GM12878 (cell line): ENCODE results near the gene MYH7. TPM values are rescaled to one million over a fixed set of nuclear protein-coding genes. Genes with fewer than 3 reads are reported as not detected.

Source experiments
- ATAC-seq: fragments of 200-7000 bp; cut with Tn5 transposase; 3 replicates; pipeline ENCODE4 v1.9.1; 2020; ENCODE audit warnings: mild to moderate bottlenecking, moderate library complexity
- BruUV-seq: library from RNA; stranded (reverse); fragments of 400-500 nt; replicated peaks from 2 replicates; lab custom pipeline; 2021; lab: Mats Ljungman, UMichigan
- CTCF ChIA-PET: fragments of 300-600 bp; sonication (Branson Sonifier 250); formaldehyde crosslinking; extraction: SDS; loops from one replicate; lab custom pipeline; 2021; ENCODE audit warnings: inconsistent platforms; lab: Yijun Ruan, JAX
- POLR2A ChIA-PET: fragments of 350-600 bp; formaldehyde crosslinking; extraction: SDS; loops from one replicate; lab custom pipeline; 2021; ENCODE audit warnings: inconsistent platforms; lab: Charles Lee
- RAD21 ChIA-PET: fragments of 300-600 bp; sonication (Branson Sonifier 250); formaldehyde crosslinking; loops from one replicate; lab custom pipeline; 2023; ENCODE audit warnings: antibody characterized with exemption; ENCODE audit not compliant: unreplicated experiment; lab: Charles Lee
- SMC1A ChIA-PET: fragments of 300-600 bp; sonication (Branson Sonifier 250); formaldehyde crosslinking; loops from one replicate; lab custom pipeline; 2023; ENCODE audit not compliant: unreplicated experiment, uncharacterized antibody; lab: Charles Lee
- DNase-seq: peaks from one replicate; pipeline ENCODE4 v3.0.0-alpha.2; 2011; ENCODE audit warnings: low read depth, low spot score
- FAIRE-seq: peaks from 3 replicates; lab custom pipeline; 2011; peaks lifted over from hg19 to GRCh38; lab: Jason Lieb, UNC
- H2AFZ ChIP-seq: 2 replicates; pipeline ENCODE4 v1.6.0; 2011; ENCODE audit warnings: low read depth, low read length, control low read depth; ENCODE audit not compliant: control insufficient read depth
- H3K27ac ChIP-seq: 2 replicates; pipeline ENCODE4 v1.5.1; 2011; ENCODE audit warnings: control low read depth; ENCODE audit not compliant: control insufficient read depth, insufficient read depth
- H3K27me3 ChIP-seq, 2 experiments: replicated peaks in 1 of 2; 2 replicates each; pipeline versions ENCODE4 v1.6.0 to v1.6.1; 2011; ENCODE audit warnings: low read length in 1 of 2; ENCODE audit not compliant: control insufficient read depth in 2 of 2, insufficient read depth in 2 of 2
- H3K36me3 ChIP-seq, 2 experiments: 2 replicates each; pipeline ENCODE4 v1.5.1; 2011; ENCODE audit warnings: low read length in 1 of 2; ENCODE audit not compliant: control insufficient read depth in 2 of 2, insufficient read depth in 2 of 2
- H3K4me1 ChIP-seq: 2 replicates; pipeline ENCODE4 v1.6.1; 2011; ENCODE audit warnings: mild to moderate bottlenecking, low read length, moderate library complexity, mixed read lengths; ENCODE audit not compliant: control insufficient read depth, insufficient read depth
- H3K4me2 ChIP-seq: 2 replicates; pipeline ENCODE4 v1.6.0; 2011; ENCODE audit warnings: control low read depth; ENCODE audit not compliant: control insufficient read depth, insufficient read depth
- H3K4me3 ChIP-seq: fragments of 200-600 bp; sonication (generic); 2 replicates; pipeline ENCODE4 v1.5.1; 2016
- H3K79me2 ChIP-seq: 2 replicates; pipeline ENCODE4 v1.6.0; 2011; ENCODE audit warnings: low read length; ENCODE audit not compliant: control insufficient read depth, insufficient read depth
- H3K9ac ChIP-seq: 2 replicates; pipeline ENCODE4 v1.8.0; 2011; ENCODE audit warnings: low read length, control low read depth, mixed read lengths; ENCODE audit not compliant: control insufficient read depth, insufficient read depth
- H3K9me3 ChIP-seq: replicated peaks from 3 replicates; pipeline ENCODE4 v1.5.1; 2011; ENCODE audit warnings: mild to moderate bottlenecking, low read length; ENCODE audit not compliant: control insufficient read depth, insufficient read depth
- H4K20me1 ChIP-seq: 2 replicates; pipeline ENCODE4 v1.6.0; 2011; ENCODE audit not compliant: control insufficient read depth, insufficient read depth
- HDAC6 ChIP-seq: fragments of 200-600 bp; sonication (generic); IDR thresholded peaks from one replicate; pipeline ENCODE4 v1.8.0; 2017; ENCODE audit warnings: antibody characterized with exemption; ENCODE audit not compliant: unreplicated experiment
- MEF2A ChIP-seq: IDR thresholded peaks from 2 replicates; pipeline ENCODE4 v1.6.1; 2011; ENCODE audit warnings: low read depth, mild to moderate bottlenecking, low read length, moderate library complexity; ENCODE audit not compliant: insufficient read depth
- MTA2 ChIP-seq: fragments of 450-650 bp; IDR thresholded peaks from 2 replicates; pipeline ENCODE4 v1.6.1; 2016; ENCODE audit warnings: low read depth, mild to moderate bottlenecking, moderate library complexity
- NFIC ChIP-seq: IDR thresholded peaks from 2 replicates; pipeline ENCODE4 v1.6.1; 2012; ENCODE audit warnings: low read depth, mild to moderate bottlenecking, inconsistent platforms, low read length, moderate library complexity
- NFYB ChIP-seq: IDR thresholded peaks from 2 replicates; pipeline ENCODE4 v1.6.1; 2011; ENCODE audit warnings: low read depth, mild to moderate bottlenecking, low read length, improper control_type of control experiment, moderate library complexity; ENCODE audit not compliant: insufficient read depth
- SIX5 ChIP-seq: IDR thresholded peaks from 2 replicates; pipeline ENCODE4 v1.6.1; 2011; ENCODE audit warnings: mild to moderate bottlenecking, low read depth, low read length, moderate library complexity; ENCODE audit not compliant: severe bottlenecking
- ZNF207 ChIP-seq: fragments of 450-650 bp; IDR thresholded peaks from 2 replicates; pipeline ENCODE4 v1.6.1; 2014; ENCODE audit warnings: antibody characterized with exemption, mild to moderate bottlenecking, borderline replicate concordance
- ZNF24 ChIP-seq: fragments of 450-650 bp; IDR thresholded peaks from 2 replicates; pipeline ENCODE4 v1.6.1; 2017; ENCODE audit warnings: antibody characterized with exemption, mild to moderate bottlenecking
- ZNF274 ChIP-seq: IDR thresholded peaks from one replicate; pipeline ENCODE4 v1.8.0; 2011; ENCODE audit not compliant: insufficient read length, insufficient read depth
- ZZZ3 ChIP-seq: IDR thresholded peaks from 2 replicates; pipeline ENCODE4 v1.6.1; 2011; ENCODE audit warnings: low read depth; ENCODE audit not compliant: control insufficient read depth, insufficient read length
- WGBS: methylation state at CpG from one replicate; pipeline ENCODE4 v1.1.6; 2016; ENCODE audit warnings: low lambda C conversion rate; ENCODE audit not compliant: insufficient replicate concordance, insufficient coverage; ENCODE audit errors: missing lambda C conversion rate; 5-methylcytosine and 5-hydroxymethylcytosine counted together
- in situ Hi-C: fragments of 300-500 bp; cut with MboI; formaldehyde crosslinking; loops from 9 replicates; pipeline ENCODE4 v1.14.3; 2018; ENCODE audit warnings: mixed read lengths
- intact Hi-C: fragments of 100-400 bp; cut with micrococcal nuclease; formaldehyde crosslinking; loops from one replicate; pipeline ENCODE4 v1.14.2; 2022; ENCODE audit not compliant: unreplicated experiment
- polyA plus RNA-seq, 11 experiments: library from polyadenylated mRNA; depleted of rRNA in 4 of 11; unstranded in 6 of 11; stranded (reverse) in 5 of 11; fragments of >200 nt; fragmentation: Nextera tagmentation in 4 of 11; fragmentation: Illumina TruSeq in 1 of 11; extraction: Ambion mirVana in 4 of 11; extraction: Trizol in 1 of 11; gene quantifications; 1 replicate in 1 of 11; 2 replicates in 10 of 11; pipeline versions ENCODE4 v1.2.1 to v1.2.3, GENCODE V29; 2011 to 2016; ENCODE audit warnings: inconsistent platforms in 2 of 11, missing spikeins in 2 of 11, low read depth in 1 of 11
- total RNA-seq, 4 experiments: library from RNA; depleted of rRNA in 3 of 4; stranded (reverse); fragments of >200 nt in 3 of 4; fragmentation: Illumina TruSeq in 1 of 4; extraction: Trizol in 1 of 4; gene quantifications; 2 replicates each; pipeline versions ENCODE4 v1.2.1 to v1.2.3, GENCODE V29; 2013 to 2021
- TF ChIP-seq, protein P1 (sequence below): fragments of 450-650 bp; formaldehyde crosslinking; IDR thresholded peaks from 2 replicates; pipeline ENCODE4 v1.4.0; 2022; ENCODE audit warnings: mild to moderate bottlenecking, moderate library complexity
- TF ChIP-seq, protein P2 (sequence below): IDR thresholded peaks from 2 replicates; pipeline ENCODE4 v1.6.1; 2012; ENCODE audit warnings: low read depth, low read length, improper control_type of control experiment
- TF ChIP-seq, protein P3 (sequence below): fragments of 450-650 bp; IDR thresholded peaks from 2 replicates; pipeline ENCODE4 v1.6.1; 2017; ENCODE audit warnings: antibody characterized with exemption, mild to moderate bottlenecking, moderate library complexity

MYH7 gene
- total and polyA plus RNA-seq, 10 of the 15 experiments (the other 5 are each of a cell fraction or from before 2014, with no cell fraction given): 0.04 to 0.10 (median 0.05) TPM; not detected in 4

DNA sequence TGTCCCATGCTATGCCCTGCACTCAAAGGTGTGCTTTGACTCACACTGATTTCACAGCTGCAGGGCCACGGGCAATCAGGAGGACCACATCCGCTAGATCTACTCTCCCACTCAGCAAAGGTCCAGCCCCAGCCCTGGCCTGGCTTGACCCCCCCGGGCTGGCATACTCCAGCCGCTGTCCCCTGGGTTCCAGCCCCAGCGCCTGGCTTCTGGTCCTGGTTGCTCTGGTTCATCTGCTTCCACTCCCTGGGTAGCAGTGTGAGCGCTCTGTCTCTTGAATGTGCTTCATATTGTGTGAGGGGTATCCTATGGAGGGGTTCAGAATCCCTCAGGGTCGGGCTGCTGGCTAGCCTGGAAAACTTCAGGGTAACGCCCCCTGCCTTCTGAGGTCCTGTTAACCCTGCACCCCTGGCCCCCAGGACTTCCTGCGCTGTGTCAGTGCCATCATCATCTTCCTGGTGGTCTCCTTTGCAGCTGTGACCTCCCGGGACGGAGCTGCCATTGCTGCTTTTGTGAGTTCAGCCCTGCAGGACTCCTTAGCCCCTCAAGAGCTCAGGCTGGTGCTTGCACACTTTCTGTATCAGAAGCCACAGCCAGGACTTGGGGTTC is 56.7 kb downstream of the MYH7 start:
- Histone ChIP-seq H3K4me2 (no peak overlapping the region), H3K79me2 (no peaks in the 10 kb centered on the region), H3K27me3 (no peaks in the 10 kb centered on the region; a peak in 1 of 4 replicates), H2AFZ (no peak overlapping the region), H3K36me3 (no peaks in the 10 kb centered on the region), H3K4me3 (no peak overlapping the region), H4K20me1 (no peaks in the 10 kb centered on the region), H3K9ac (no peak overlapping the region), H3K4me1 (no peaks in the 10 kb centered on the region), H3K9me3 (no peaks in the 10 kb centered on the region), H3K27ac (no peak overlapping the region)
- no peak for DNase-seq
- no peak for ATAC-seq
- SMC1A ChIA-PET: interaction anchor here (1.1 to 2.1 kb wide), 2 partner anchors 115 to 258 kb away, joined by 5 to 11 read pairs; no protein-coding TSS in a partner anchor
- CTCF ChIA-PET: interaction anchor here (0.6 to 5.7 kb wide), 8 partner anchors 19 to 310 kb away, joined by 3 to 52 read pairs (median 4); partner anchors contain the start of gene CEBPE
- POLR2A ChIA-PET: no interaction called here
- intact Hi-C loops: no loop called here
- RAD21 ChIA-PET: interaction anchor here (2.3 kb wide), 1 partner anchor 51 kb away, joined by 5 read pairs; no protein-coding TSS in a partner anchor
- 29% methylated on average over 11 of the region's 11 CpGs for WGBS
- BruUV-seq: no TSS peak
- FAIRE-seq: no peak
- in situ Hi-C loops: no loop called here
- TF ChIP-seq ZNF207 (no peak), MTA2 (no peak), ZNF24 (no peak), HDAC6 (no peak), NFYB (no peak), MEF2A (no peak), SIX5 (no peak), NFIC (no peak), ZZZ3 (no peak), ZNF274 (no peak)
- TF ChIP-seq, protein P1, sequence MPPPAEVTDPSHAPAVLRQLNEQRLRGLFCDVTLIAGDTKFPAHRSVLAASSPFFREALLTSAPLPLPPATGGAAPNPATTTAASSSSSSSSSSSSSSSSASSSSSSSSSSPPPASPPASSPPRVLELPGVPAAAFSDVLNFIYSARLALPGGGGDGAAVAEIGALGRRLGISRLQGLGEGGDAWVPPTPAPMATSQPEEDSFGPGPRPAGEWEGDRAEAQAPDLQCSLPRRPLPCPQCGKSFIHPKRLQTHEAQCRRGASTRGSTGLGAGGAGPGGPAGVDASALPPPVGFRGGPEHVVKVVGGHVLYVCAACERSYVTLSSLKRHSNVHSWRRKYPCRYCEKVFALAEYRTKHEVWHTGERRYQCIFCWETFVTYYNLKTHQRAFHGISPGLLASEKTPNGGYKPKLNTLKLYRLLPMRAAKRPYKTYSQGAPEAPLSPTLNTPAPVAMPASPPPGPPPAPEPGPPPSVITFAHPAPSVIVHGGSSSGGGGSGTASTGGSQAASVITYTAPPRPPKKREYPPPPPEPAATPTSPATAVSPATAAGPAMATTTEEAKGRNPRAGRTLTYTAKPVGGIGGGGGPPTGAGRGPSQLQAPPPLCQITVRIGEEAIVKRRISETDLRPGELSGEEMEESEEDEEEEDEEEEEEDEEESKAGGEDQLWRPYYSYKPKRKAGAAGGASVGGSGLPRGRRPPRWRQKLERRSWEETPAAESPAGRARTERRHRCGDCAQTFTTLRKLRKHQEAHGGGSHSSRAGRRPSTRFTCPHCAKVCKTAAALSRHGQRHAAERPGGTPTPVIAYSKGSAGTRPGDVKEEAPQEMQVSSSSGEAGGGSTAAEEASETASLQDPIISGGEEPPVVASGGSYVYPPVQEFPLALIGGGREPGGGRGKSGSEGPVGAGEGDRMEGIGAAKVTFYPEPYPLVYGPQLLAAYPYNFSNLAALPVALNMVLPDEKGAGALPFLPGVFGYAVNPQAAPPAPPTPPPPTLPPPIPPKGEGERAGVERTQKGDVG (CRISPR knock-in tag): no peak
- TF ChIP-seq, protein P2, sequence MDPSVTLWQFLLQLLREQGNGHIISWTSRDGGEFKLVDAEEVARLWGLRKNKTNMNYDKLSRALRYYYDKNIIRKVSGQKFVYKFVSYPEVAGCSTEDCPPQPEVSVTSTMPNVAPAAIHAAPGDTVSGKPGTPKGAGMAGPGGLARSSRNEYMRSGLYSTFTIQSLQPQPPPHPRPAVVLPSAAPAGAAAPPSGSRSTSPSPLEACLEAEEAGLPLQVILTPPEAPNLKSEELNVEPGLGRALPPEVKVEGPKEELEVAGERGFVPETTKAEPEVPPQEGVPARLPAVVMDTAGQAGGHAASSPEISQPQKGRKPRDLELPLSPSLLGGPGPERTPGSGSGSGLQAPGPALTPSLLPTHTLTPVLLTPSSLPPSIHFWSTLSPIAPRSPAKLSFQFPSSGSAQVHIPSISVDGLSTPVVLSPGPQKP: no peak
- TF ChIP-seq, protein P3, sequence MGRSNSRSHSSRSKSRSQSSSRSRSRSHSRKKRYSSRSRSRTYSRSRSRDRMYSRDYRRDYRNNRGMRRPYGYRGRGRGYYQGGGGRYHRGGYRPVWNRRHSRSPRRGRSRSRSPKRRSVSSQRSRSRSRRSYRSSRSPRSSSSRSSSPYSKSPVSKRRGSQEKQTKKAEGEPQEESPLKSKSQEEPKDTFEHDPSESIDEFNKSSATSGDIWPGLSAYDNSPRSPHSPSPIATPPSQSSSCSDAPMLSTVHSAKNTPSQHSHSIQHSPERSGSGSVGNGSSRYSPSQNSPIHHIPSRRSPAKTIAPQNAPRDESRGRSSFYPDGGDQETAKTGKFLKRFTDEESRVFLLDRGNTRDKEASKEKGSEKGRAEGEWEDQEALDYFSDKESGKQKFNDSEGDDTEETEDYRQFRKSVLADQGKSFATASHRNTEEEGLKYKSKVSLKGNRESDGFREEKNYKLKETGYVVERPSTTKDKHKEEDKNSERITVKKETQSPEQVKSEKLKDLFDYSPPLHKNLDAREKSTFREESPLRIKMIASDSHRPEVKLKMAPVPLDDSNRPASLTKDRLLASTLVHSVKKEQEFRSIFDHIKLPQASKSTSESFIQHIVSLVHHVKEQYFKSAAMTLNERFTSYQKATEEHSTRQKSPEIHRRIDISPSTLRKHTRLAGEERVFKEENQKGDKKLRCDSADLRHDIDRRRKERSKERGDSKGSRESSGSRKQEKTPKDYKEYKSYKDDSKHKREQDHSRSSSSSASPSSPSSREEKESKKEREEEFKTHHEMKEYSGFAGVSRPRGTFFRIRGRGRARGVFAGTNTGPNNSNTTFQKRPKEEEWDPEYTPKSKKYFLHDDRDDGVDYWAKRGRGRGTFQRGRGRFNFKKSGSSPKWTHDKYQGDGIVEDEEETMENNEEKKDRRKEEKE: no peak
